CD4-positive, alpha-beta memory T cell (primary cell): Measurements from ENCODE around the gene CCDC174. TPM values are rescaled to one million over a fixed set of nuclear protein-coding genes. Genes with fewer than 3 reads are reported as not detected.

Experiments
- CTCF ChIA-PET: fragments of 350-600 bp; sonication (Branson Sonifier 250); formaldehyde crosslinking; loops from one replicate; lab custom pipeline; 2021; ENCODE audit warnings: inconsistent platforms; ENCODE audit not compliant: partially characterized antibody; lab: Charles Lee
- POLR2A ChIA-PET: fragments of 350-600 bp; sonication (Branson Sonifier 250); formaldehyde crosslinking; loops from one replicate; lab custom pipeline; 2021; ENCODE audit not compliant: partially characterized antibody; lab: Charles Lee
- DNase-seq, 5 donors: peaks; one replicate each; pipeline versions ENCODE4 v3.0.0 to v3.0.0-alpha.2; 2020 to 2022; ENCODE audit warnings: mixed read lengths in 1 of 5
- H3K27ac ChIP-seq: one replicate; pipeline ENCODE4 v1.7.0; 2013; ENCODE audit warnings: low read depth, low read length
- H3K27me3 ChIP-seq: 2 replicates; pipeline ENCODE4 v1.7.0; 2013; ENCODE audit warnings: mild to moderate bottlenecking, low read length, moderate library complexity; ENCODE audit not compliant: insufficient read depth
- H3K36me3 ChIP-seq: 2 replicates; pipeline ENCODE4 v1.7.0; 2013; ENCODE audit warnings: mild to moderate bottlenecking, low read length, moderate library complexity; ENCODE audit not compliant: insufficient read depth
- H3K4me1 ChIP-seq: 2 replicates; pipeline ENCODE4 v1.7.0; 2013; ENCODE audit warnings: mild to moderate bottlenecking, low read length, moderate library complexity; ENCODE audit not compliant: insufficient read depth
- H3K4me3 ChIP-seq, 2 donors: one replicate each; pipeline ENCODE4 v1.7.0; 2013; ENCODE audit warnings: low read length in 2 of 2, mild to moderate bottlenecking in 1 of 2
- H3K9me3 ChIP-seq, 2 donors: one replicate each; pipeline ENCODE4 v1.7.0; 2013; ENCODE audit warnings: low read length in 2 of 2, control low read depth in 1 of 2; ENCODE audit not compliant: control insufficient read depth in 1 of 2
- H3K27ac Mint-ChIP-seq, 7 donors: one replicate each; pipeline ENCODE4 v1.8.0; 2020 to 2021; ENCODE audit warnings: mixed read lengths in 7 of 7, mild to moderate bottlenecking in 6 of 7, inconsistent platforms in 3 of 7, moderate library complexity in 3 of 7
- H3K27me3 Mint-ChIP-seq, 2 donors: one replicate each; pipeline ENCODE4 v1.8.0; 2020 to 2021; ENCODE audit warnings: mixed read lengths in 2 of 2
- H3K36me3 Mint-ChIP-seq, 2 donors: one replicate each; pipeline ENCODE4 v1.8.0; 2020 to 2021; ENCODE audit warnings: mixed read lengths in 2 of 2, inconsistent platforms in 1 of 2, mild to moderate bottlenecking in 1 of 2
- H3K4me1 Mint-ChIP-seq, 4 donors: one replicate each; pipeline ENCODE4 v1.8.0; 2020 to 2021; ENCODE audit warnings: mixed read lengths in 4 of 4, mild to moderate bottlenecking in 1 of 4
- H3K4me3 Mint-ChIP-seq, 8 donors: one replicate each; pipeline ENCODE4 v1.8.0; 2020 to 2021; ENCODE audit warnings: mixed read lengths in 8 of 8, mild to moderate bottlenecking in 7 of 8, moderate library complexity in 6 of 8, inconsistent platforms in 3 of 8
- H3K9me3 Mint-ChIP-seq, 8 donors: one replicate each; pipeline ENCODE4 v1.8.0; 2020 to 2021; ENCODE audit warnings: mixed read lengths in 8 of 8, mild to moderate bottlenecking in 5 of 8, inconsistent platforms in 3 of 8, moderate library complexity in 1 of 8
- intact Hi-C: fragments of 100-400 bp; cut with micrococcal nuclease; formaldehyde crosslinking; loops from one replicate; pipeline ENCODE4 v1.15.1; 2023
- polyA plus RNA-seq, 2 donors: library from polyadenylated mRNA; unstranded; fragments of 300-500 nt; fragmentation: Illumina TruSeq; gene quantifications; one replicate each; pipeline ENCODE4 v1.2.3, GENCODE V29; 2021
- total RNA-seq, 2 experiments: library from RNA; stranded (reverse); gene quantifications; one replicate each; pipeline ENCODE4 v1.2.3, GENCODE V29; 2021

CCDC174 gene
- total and polyA plus RNA-seq, 4 experiments from 2014 or later = 20.0 to 51.8 (median 37.1) TPM

- no peak overlapping the region for H3K4me3 Mint-ChIP-seq
- H3K9me3 Mint-ChIP-seq = peaks cover 0 to 6% (median 0%) of the 10 kb centered on the region in 8 donors
- intact Hi-C loops = no loop called here
- Histone ChIP-seq H3K4me1 (no peaks in the 10 kb centered on the region), H3K9me3 (no peaks in the 10 kb centered on the region), H3K36me3 (no peaks in the 10 kb centered on the region), H3K27ac (no peak overlapping the region), H3K4me3 (no peak overlapping the region), H3K27me3 (no peaks in the 10 kb centered on the region)
- no peaks in the 10 kb centered on the region for H3K36me3 Mint-ChIP-seq
- DNase-seq = no peak
- H3K27me3 Mint-ChIP-seq = peaks cover 2 to 9% of the 10 kb centered on the region in 2 donors
- ChIA-PET CTCF (no interaction called here), POLR2A (no interaction called here)
- no peak overlapping the region for H3K27ac Mint-ChIP-seq
- H3K4me1 Mint-ChIP-seq = no peaks in the 10 kb centered on the region
Measured at GRCh38 chr3:14625443-14625842, 26.1 kb upstream of the CCDC174 start.

- Histone ChIP-seq H3K36me3 (no peaks in the 10 kb centered on the region), H3K9me3 (no peaks in the 10 kb centered on the region), H3K27ac (no peak overlapping the region), H3K4me1 (no peaks in the 10 kb centered on the region), H3K4me3 (no peak overlapping the region), H3K27me3 (no peaks in the 10 kb centered on the region)
- H3K27ac Mint-ChIP-seq = no peak overlapping the region
- POLR2A ChIA-PET = no interaction called here
- no peak overlapping the region for H3K4me3 Mint-ChIP-seq
- H3K4me1 Mint-ChIP-seq = no peaks in the 10 kb centered on the region
- peaks cover 0 to 6% (median 0%) of the 10 kb centered on the region in 8 donors for H3K9me3 Mint-ChIP-seq
- intact Hi-C loops = no loop called here
- H3K27me3 Mint-ChIP-seq = peaks cover 2 to 9% of the 10 kb centered on the region in 2 donors
- CTCF ChIA-PET = interaction anchor here (2.4 kb wide), 1 partner anchor 293 kb away, joined by 6 read pairs; no protein-coding TSS in a partner anchor
- H3K36me3 Mint-ChIP-seq = no peaks in the 10 kb centered on the region
- no peak for DNase-seq
Measured at GRCh38 chr3:14627815-14628214, 23.7 kb upstream of the CCDC174 start.

- Mint-ChIP-seq H3K36me3 (no peaks in the 10 kb centered on the region), H3K27me3 (peaks cover 2 to 9% of the 10 kb centered on the region in 2 donors), H3K27ac (no peak overlapping the region), H3K4me3 (no peak overlapping the region), H3K4me1 (no peaks in the 10 kb centered on the region), H3K9me3 (peaks cover 0 to 6% (median 0%) of the 10 kb centered on the region in 8 donors)
- Histone ChIP-seq H3K27ac (no peak overlapping the region), H3K4me1 (no peaks in the 10 kb centered on the region), H3K36me3 (no peaks in the 10 kb centered on the region), H3K27me3 (no peaks in the 10 kb centered on the region), H3K9me3 (no peaks in the 10 kb centered on the region), H3K4me3 (no peak overlapping the region)
- no peak for DNase-seq
- POLR2A ChIA-PET = no interaction called here
- intact Hi-C loops = no loop called here
- CTCF ChIA-PET = interaction anchor here (2.4 kb wide), 1 partner anchor 293 kb away, joined by 6 read pairs; no protein-coding TSS in a partner anchor
Measured at GRCh38 chr3:14628406-14628805, 23.2 kb upstream of the CCDC174 start.

GRCh38 chr3:14630404-14631100 is 21.0 kb upstream of the CCDC174 start:
- Histone ChIP-seq H3K36me3 (no peaks in the 10 kb centered on the region), H3K9me3 (no peaks in the 10 kb centered on the region), H3K27ac (no peak overlapping the region), H3K4me3 (no peak overlapping the region), H3K4me1 (no peaks in the 10 kb centered on the region), H3K27me3 (no peaks in the 10 kb centered on the region)
- Mint-ChIP-seq H3K27me3 (peaks cover 6 to 16% of the 10 kb centered on the region in 2 donors), H3K9me3 (peaks cover 0 to 6% (median 0%) of the 10 kb centered on the region in 8 donors), H3K4me1 (no peaks in the 10 kb centered on the region), H3K36me3 (no peaks in the 10 kb centered on the region), H3K27ac (no peak overlapping the region), H3K4me3 (no peak overlapping the region)
- DNase-seq = no peak
- POLR2A ChIA-PET = no interaction called here
- CTCF ChIA-PET = interaction anchor here (1.0 to 2.9 kb wide), 4 partner anchors 9 to 292 kb away, joined by 3 to 33 read pairs (median 6); no protein-coding TSS in a partner anchor
- intact Hi-C loops = loop anchor here (5.0 to 10.0 kb wide), 2 partner anchors 154 to 733 kb away; no protein-coding TSS in a partner anchor

- DNase-seq = no peak
- peaks cover 10 to 19% of the 10 kb centered on the region in 2 donors for H3K27me3 Mint-ChIP-seq
Measured at GRCh38 chr3:14631101-14631497, 20.5 kb upstream of the CCDC174 start.

GRCh38 chr3:14631687-14632441 is 19.7 kb upstream of the CCDC174 start:
- H3K4me3 ChIP-seq = no peak overlapping the region
- Mint-ChIP-seq H3K4me1 (no peaks in the 10 kb centered on the region), H3K4me3 (no peak overlapping the region), H3K9me3 (peaks cover 0 to 6% (median 0%) of the 10 kb centered on the region in 8 donors), H3K36me3 (no peaks in the 10 kb centered on the region), H3K27me3 (peaks cover 13 to 27% of the 10 kb centered on the region in 2 donors), H3K27ac (no peak overlapping the region)
- POLR2A ChIA-PET = interaction anchor here (1.1 kb wide), 1 partner anchor 20 kb away, joined by 3 read pairs; the partner anchor contains the start of gene CCDC174
- H3K27me3 ChIP-seq = no peaks in the 10 kb centered on the region
- no peak for DNase-seq
- H3K9me3 ChIP-seq = no peaks in the 10 kb centered on the region
- H3K36me3 ChIP-seq = no peaks in the 10 kb centered on the region
- no peak overlapping the region for H3K27ac ChIP-seq
- intact Hi-C loops = loop anchor here (5.0 to 10.0 kb wide), 2 partner anchors 153 to 735 kb away; no protein-coding TSS in a partner anchor
- no peaks in the 10 kb centered on the region for H3K4me1 ChIP-seq
- CTCF ChIA-PET = interaction anchor here (0.6 to 2.9 kb wide), 6 partner anchors 14 to 291 kb away, joined by 3 to 33 read pairs (median 3); partner anchors contain the start of gene CCDC174

More at GRCh38 chr3:14631101-14631497, 20.5 kb upstream of the CCDC174 start:
- no peak overlapping the region for H3K27ac Mint-ChIP-seq
- ChIA-PET POLR2A (no interaction called here), CTCF (interaction anchor here (1.0 to 2.9 kb wide), 3 partner anchors 14 to 291 kb away, joined by 3 to 33 read pairs (median 3); no protein-coding TSS in a partner anchor)
- no peaks in the 10 kb centered on the region for H3K36me3 Mint-ChIP-seq
- H3K4me1 ChIP-seq = no peaks in the 10 kb centered on the region
- no peaks in the 10 kb centered on the region for H3K36me3 ChIP-seq
- no peaks in the 10 kb centered on the region for H3K4me1 Mint-ChIP-seq
- intact Hi-C loops = loop anchor here (5.0 to 10.0 kb wide), 2 partner anchors 154 to 734 kb away; no protein-coding TSS in a partner anchor
- H3K4me3 ChIP-seq = no peak overlapping the region
- H3K4me3 Mint-ChIP-seq = no peak overlapping the region
- peaks cover 0 to 6% (median 0%) of the 10 kb centered on the region in 8 donors for H3K9me3 Mint-ChIP-seq
- H3K27me3 ChIP-seq = no peaks in the 10 kb centered on the region
- no peak overlapping the region for H3K27ac ChIP-seq
- H3K9me3 ChIP-seq = no peaks in the 10 kb centered on the region
